Spleen (tissue), 7 donors: ENCODE results near the gene CACNA2D3.

Source experiments
- CTCF ChIP-seq, 11 experiments: fragments of 200-600 bp in 7 of 11; fragments of 450-650 bp in 4 of 11; sonication (generic) in 4 of 11; IDR thresholded peaks in 8 of 11; conservative IDR thresholded peaks in 3 of 11; 1 replicate in 7 of 11; 2 replicates in 4 of 11; pipeline versions ENCODE4 v1.4.0 to v1.8.0; 2016 to 2021; ENCODE audit warnings: antibody characterized with exemption in 11 of 11, inconsistent platforms in 4 of 11, mild to moderate bottlenecking in 1 of 11
- POLR2A ChIP-seq, 3 donors: fragments of 450-650 bp; IDR thresholded peaks; one replicate each; pipeline ENCODE4 v1.5.1; 2017; ENCODE audit warnings: antibody characterized with exemption in 3 of 3, mild to moderate bottlenecking in 1 of 3
- donor health status: DM: no; HTN: no; CAD: no; lungs with moderate emphysema.
- donor health status: DM: no; HTN: no; CAD: no.
- donor health status: DM: no; HTN: no; CAD: no.

DNA sequence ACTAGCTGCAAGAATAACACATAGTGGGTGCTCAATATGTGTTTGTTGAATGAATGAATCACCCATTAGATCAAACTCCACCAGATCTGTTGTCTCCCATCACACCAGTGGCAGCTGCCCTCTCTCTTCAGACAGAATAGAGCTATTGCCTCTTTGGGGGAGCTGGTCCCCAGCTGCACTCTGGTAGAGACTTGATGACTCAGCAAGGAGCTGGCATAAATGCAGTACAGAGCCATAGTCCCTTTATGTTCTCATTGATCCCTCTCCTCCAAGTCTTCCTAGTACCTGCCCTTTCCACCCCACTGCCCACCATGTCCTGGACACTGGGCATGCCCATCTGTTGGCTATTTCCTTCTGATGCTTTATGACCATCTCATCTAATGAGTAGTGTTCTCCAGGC, 443.6 kb downstream of the CACNA2D3 start:
- no peak for TF ChIP-seq CTCF (IDR thresholded peaks at IDR 0.05 in 8 of 11, conservative IDR thresholded peaks at IDR 0.05 in 3 of 11)
- no peak for TF ChIP-seq POLR2A (IDR thresholded peaks at IDR 0.05)
